Measurements from ENCODE around the gene POP4.

The POP4 gene

DNA sequence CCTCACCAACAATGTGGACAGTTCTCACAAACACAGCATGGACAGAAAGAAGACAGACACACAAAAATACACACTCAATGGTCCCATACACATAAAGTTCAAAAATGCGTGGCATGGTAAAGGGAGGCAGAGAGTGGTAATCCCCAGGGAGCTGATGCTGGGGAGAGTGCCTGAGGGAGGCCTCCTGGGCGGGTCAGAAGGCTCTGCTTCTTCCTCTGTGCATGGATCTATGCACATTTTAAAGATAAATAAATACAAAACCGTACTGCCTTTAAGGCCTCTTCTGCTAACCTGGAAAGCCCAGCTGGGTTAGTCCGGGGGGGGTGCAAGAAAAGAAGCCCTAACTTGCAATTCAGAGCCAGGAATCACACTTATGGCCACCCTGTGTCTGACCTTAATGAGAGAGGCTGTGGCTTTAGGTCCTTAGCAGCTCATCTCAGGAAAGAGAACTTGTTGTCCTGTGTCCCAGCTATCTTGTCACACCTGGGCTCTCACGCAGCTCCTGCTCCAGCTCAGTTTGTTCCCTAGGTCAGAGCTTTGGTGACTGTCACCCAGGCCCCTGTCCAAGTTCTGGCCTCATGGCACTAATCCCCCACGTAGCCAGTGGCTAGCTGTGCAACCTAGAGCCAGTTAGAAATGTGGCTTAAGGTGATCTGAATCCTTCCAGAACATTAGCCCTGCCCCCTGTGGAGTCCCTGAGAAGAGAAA is 28.5 kb downstream of the POP4 start:
- DNase-seq = no peak

- no peak for DNase-seq
These were observed 29.9 kb downstream of the POP4 start for GRCh38 chr19:29635963-29636362.

DNA sequence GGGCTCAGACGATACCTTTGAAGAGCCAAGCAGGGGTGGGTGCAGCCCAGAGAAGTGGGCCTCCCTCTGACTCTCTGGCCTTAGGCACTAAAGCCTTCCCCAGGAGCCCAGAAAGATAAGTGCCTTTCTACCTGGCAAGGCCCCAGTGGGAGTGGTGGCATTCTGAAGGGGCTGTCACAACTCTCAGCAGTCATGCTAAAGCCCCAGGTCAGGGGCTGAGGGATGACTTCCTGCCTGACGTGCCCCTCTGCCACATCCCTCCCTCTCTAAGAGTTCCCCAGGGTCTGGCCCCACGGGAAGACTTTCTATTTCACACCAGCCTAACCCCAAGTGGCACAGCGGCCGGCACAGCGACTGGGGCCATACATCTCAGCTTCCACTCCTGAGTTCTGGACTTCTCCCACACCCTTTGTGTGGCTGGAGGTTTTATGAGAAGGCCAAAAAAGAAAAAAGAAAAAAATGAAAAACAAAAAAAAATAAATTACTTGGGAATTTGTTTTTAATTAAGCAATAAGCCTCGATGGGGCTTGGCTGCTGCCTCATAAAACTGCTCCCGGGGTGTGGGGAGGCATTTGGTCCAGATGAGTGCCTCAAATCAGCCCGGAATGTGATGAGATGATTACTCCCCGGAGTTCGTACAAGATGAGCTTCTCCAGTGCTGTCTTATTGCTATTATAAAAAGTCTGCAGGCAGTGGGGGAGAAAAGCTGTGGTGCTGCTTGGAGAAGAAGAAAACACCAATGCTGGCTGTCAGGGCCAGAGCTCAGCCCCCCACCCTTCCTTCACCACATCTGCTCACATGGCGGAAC is 30.7 kb downstream of the POP4 start:
- DNase-seq = no peak

GRCh38 chr19:29639086-29639485 is 33.0 kb downstream of the POP4 start:
- DNase-seq = no peak

GRCh38 chr19:29640231-29640630 is 34.1 kb downstream of the POP4 start:
- no peak for DNase-seq

DNA sequence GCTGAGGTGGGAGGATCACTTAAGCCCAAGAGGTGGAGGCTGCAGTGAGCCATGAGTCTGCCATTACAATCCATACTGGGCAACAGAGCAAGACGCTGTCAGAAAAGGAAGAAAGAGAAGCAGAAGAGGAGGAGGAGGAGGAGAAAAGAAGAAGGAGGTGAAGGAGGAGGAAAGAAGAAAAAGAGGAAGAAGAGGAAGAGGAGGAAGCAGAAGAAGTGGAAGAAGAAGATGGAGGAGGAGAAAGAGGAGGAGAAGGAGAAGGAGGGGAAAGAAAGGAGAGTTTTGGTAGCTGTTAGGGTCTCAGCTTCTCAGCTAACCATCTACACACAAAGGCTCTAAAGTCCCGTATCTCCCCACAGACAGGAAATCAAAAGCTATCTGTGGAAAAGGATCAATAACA is 35.5 kb downstream of the POP4 start:
- no peak for DNase-seq

- no peak for DNase-seq
These were observed 37.4 kb downstream of the POP4 start for GRCh38 chr19:29643361-29643935.

DNA sequence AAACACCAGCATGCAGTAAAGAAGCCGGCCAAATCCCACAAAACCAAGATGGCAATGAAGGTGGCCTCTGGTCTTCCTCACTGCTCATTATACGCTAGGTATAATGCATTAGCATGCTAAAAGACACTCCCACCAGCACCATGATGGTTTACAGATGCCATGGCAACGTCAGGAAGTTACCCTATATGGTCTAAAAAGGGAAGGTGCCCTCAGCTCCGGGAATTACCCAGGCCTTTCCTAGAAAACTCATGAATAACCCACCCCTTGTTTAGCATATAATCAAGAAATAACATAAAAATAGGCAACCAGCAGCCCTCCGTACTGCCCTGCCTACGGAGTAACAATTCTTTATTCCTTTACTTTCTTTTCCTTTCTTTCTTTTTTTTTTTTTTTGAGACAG is 38.1 kb downstream of the POP4 start:
- DNase-seq = no peak

GRCh38 chr19:29645491-29645867 is 39.4 kb downstream of the POP4 start:
- DNase-seq = no peak

GRCh38 chr19:29645911-29646310 is 39.8 kb downstream of the POP4 start:
- no peak for DNase-seq

DNA sequence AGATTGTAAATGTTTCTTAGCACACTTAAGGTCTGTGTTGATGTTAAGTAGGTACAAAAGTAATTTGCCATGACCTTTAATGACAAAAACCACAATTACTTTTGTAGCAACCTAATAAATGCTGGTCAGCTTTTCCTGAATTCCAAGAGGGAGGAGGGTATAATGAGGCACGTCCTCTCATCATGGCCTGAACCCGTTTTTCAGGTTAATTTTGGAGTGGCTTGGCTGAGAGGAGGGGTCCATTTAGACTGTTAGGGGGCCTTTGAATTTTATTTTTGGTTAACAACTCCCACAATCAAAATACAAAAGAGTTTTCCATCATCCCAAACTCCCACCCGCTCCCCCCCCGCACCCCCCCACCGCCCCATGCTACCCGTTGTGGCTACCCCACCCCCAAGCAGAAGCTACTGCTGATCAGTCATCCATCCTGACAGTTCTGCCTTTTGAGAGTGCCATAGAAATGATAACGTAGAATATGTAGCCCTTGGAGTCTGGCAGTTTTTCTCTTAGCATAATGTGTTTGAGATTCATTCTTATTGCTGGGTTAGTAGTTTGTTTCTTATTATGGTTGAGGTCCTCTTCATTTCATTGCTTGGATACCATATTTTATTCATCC is 44.8 kb downstream of the POP4 start:
- no peak for DNase-seq

DNA sequence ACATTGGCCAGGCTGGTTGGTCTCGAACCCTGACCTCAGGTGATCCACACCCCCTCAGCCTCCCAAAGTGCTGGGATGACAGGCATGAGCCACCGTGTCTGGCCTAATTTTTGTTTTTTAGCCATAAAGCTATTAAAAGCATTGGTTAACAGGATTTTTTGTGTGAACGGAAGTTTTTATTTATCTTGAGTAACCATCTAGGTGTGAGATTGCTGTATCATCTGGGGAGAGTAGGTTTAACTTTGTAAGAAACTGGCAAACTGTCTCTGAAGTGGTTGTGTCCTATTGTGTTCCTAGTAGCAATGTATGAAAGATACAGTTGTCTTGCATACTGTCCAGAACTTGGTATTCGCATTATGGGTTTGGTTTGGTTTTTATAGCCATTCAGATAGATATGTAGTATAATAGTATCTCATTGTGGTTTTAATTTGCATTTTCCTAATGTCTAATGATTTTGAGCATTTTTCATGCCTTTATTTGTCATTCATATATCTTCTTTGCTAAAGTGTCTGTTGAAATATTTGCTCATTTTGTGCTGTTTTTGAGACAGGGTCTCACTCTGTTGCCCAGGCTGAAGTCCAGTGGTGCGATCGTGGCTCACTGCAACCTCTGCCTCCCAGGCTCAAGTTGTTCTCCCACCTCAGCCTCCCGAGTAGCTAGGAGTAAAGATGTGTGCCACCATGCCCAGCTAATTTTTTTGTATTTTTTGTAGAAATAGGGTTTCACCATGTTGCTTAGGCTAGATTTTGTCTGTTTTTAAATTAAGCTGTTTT is 45.7 kb downstream of the POP4 start:
- no peak for DNase-seq

DNA sequence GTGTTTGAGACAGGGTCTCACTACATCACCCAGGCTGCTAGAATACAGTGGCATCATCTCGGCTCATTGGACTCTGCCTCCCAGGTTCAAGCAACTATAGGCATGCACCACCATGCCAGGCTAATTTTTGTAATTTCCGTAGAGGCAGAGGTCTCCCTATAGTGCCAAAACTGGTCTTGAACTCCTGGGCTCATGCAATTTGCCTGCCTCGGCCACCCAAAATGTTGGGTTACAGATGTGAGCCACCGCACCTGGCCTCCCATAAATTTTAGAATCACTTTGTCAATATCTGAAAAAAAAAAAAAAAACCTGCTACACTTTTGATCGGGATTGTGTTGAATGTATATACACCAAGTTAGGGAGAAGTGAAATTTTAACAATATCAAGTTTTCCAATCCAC is 47.3 kb downstream of the POP4 start:
- no peak for DNase-seq

DNA sequence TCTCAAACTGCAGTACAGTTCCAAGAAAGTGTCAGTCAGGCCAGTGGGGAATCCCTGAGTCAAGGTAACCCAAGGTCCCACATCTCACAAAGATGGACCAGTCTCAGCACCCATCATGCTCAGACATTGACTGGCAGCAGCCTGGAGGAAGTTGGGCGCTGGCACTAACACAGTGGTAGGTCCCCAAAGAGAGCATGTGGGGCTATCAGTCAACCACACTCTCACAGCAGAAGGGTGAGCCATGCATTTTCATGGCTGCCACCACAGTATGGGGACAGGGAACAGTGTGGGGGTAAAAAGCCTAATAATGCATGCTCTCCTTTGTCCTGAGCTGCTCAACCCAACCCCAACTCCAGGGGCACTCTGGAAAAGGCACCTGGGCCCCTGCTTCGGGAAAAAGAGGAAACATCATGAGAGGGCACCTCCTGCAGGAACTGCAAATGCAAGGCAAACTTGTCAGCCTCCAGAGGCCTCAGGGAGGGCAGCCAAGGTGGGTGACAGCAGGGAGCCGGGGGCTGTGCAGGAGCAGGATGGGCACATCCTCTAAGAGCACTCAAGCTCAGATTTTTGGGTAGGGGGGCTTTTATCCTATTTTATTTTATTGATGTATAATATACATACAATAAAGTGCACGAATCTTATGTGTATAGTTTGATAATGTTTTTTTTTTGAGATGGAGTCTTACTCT is 49.7 kb downstream of the POP4 start:
- DNase-seq = no peak

DNA sequence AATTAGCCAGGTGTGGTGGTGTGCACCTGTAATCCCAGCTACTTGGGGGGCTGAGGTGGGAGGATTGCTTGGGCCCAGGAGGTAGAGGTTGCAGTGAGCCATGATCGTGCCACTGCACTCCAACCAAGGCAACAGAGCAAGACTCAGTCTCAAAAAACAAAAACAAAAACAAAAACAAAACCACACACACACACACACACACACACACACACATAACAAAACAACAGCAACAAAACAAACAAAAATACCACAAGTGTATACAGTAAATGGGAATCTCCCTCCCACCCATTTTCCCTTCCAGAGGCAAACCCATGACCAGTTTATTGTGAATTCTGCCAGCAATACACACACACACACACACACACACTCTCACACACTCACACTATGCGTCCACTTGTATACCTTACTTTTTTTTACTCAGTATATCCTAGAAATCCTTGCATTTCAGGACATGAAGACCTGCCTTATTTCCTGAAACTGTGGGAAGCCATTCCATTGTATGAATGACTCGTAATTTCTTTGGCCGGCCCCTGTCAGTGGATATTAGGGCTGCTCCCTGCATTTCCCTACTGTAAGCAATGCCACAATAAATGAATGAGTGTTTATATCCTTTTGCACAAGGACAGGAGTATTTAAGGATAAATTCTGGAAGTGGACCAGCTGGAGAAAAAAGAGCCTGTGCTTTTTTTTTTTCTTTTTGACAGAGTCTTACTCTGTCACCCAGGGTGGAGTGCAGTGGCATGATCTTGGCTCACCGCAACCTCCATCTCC is 52.3 kb downstream of the POP4 start:
- DNase-seq = no peak

DNA sequence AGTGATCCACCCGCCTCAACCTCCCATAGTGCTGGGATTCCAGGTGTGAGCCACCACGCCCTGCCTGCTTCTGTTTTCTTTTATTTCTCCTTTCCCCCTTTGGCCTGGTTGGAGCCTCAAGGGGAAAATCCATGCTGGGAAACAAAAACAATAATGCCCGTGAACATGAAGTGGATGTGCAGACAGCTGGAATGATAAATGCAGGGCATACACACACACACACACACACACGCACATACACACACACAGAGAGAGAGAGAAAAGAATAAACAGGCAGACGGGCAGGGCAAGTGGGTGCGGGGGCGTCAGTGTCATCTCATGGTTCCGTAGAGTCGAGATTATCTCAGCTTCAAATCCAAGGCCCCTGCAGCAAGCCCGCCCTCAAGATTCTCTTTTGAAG is 54.8 kb downstream of the POP4 start:
- peak; percentile 60 for DNase-seq

DNA sequence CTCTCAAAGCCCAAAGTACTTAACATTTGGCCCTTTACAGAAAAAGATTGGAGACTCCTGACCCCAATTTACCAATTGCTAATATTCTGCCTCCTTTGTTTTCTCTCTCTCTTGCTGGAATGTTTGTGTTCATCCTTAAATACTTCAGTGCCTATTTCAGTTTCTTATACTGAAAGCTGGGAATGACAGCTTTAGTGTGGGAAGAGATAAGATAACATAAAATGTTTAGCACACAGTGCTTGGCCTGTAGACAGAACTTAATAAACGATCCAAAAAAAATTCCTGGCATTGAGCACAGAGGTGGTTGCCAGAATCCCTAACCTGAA is 56.2 kb downstream of the POP4 start:
- no peak for DNase-seq

DNA sequence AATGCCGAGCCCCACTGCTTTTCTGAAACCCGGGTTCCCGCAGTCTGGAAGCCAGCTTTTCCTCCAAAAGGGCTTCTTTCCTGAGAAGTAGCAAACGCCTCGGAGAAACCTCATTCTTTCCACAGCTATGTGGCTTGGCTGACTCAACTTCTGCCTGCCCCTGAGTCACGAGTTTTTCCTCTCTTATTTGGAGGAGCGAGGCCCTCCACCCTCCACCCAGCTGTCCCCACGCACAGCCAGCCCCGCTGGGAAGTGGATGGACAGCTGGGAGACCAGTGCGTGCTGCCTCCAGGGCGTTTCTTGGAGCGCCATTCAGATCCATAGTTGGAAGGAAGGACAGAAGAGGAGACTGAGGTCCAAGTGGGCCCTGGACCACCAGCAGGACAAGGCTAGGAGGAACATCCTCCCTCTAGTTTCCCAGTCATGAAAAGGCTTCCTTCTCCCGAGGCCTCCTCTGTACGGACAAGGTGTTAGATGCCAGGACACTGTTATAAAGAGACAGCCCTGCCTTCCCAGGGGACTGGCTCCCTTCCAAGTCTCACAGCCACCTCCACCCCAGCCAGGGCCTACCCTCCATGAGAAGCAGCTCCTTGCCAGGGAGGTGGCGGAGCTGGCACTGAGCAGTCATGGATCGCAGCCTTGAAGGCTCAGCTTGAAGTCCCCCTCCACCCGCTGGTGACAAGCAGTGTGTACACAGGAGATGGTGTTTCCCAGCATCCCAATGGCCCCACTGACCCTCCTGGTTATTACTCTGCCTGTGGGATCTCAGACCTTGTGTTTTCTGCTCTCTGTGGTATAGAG is 56.7 kb downstream of the POP4 start:
- no peak for DNase-seq

DNA sequence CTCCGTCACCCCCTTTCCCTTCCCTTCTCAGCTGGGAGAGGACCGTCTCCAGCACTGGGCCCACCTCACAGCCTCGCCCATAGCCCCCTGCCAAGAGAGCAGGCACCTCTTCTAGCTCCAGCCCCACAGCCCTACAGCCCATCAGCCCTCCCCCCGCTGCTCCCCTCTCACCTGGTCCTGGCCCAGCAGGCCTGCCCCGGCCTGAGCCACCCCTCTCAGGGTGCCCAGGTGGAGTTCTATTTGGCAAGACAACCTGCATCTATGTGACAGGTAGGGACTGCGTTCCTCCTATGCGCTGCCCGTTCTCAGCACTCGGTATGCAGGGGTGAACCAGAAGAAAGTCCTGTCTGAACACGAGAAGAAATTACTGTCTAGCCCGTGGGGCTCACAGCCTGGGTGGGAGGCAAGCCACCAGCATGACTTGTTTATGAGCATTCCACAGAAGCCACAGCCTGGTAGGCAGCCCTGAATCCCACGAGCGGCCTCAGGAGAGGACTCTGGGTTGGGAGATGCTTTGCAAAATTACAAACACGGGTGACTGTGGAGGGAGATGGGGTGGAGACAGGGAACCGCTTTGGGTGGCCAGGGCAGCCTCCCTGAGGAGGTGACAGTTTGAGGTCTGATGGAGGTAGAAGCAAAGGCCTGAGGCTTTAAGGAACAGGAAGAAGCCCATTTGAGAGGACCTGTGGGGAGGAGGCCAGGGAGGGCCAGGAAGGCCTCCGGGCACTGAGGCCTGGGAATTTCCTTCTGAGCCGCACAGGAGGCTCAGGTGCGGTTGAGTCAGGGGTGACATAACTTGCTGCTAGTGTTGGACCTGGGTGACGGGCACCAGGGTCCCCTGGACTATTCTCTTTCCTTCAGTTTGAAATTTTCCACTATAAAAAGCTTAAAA is 58.0 kb downstream of the POP4 start:
- DNase-seq = no peak

DNA sequence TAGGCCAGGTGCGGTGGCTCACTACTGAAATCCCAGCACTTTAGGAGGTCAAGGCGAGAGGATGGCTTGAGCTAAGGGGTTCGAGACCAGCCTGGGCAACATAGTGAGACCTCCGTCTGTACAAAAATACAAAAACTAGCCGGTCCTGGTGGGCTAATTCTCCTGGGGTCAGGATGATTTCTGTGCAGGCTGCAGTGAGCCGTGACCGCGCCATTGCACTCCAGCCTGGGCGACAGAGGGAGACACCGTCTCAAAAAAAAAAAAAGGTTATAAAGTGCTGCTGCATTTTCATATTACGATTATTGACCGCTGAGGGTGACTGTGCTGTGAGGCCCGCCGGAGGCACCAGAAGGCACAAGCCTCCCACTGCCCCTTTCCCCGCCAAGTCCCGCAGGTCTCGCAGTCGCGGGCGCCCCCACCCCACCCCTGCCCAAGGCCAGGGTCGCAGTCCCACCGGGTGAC is 58.7 kb downstream of the POP4 start:
- DNase-seq = no peak

All from activated T-cell treated with anti-CD3 and anti-CD28 coated beads for 4 hours (primary cell).